GM19395 (cell line): ENCODE results near the gene RPTOR.
A peak's percentile ranks its signal among the peaks of the same experiment; 100 is the strongest.

Experiments used
- ATAC-seq: cut with Tn5 transposase; IDR thresholded peaks from one replicate; pipeline ENCODE4 v1.9.1; 2021; ENCODE audit warnings: mild to moderate bottlenecking, moderate library complexity; ENCODE audit not compliant: unreplicated experiment

Gene RPTOR

GRCh38 chr17:80586846-80587228, 42.2 kb downstream of the RPTOR start:
- ATAC-seq: no peak

DNA sequence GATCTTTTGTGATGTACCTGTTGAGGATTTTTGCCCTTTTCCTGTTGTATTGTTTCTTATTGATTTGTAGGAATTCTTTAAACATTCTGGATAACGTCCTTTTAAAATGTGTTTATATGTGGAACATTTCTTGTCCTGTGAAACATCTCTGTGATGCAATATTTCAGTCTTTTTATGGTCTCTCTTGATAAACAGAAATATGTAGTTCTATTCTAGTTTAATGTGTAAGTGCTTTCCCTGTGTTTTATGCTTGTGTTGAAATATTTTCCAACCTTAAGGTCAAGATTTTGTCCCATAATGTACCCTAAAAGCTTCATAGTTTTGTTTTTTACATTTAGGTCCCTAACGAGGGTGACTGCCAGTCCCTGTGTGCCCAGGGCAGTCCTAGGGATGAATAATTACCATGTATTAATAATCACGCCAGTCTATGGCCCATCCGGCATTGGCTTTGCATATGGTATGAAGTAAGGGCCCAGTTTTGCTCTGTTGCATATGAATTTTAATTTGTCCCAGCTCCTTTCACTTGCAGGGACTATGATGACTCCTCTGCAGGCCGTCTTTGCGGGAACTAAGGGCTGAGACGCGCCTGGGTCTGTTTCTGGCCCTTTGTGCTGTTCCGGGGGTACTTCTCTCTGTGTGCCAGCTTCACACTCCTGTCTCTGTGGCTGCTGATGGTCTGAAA, 44.2 kb downstream of the RPTOR start:
- ATAC-seq: no peak

DNA sequence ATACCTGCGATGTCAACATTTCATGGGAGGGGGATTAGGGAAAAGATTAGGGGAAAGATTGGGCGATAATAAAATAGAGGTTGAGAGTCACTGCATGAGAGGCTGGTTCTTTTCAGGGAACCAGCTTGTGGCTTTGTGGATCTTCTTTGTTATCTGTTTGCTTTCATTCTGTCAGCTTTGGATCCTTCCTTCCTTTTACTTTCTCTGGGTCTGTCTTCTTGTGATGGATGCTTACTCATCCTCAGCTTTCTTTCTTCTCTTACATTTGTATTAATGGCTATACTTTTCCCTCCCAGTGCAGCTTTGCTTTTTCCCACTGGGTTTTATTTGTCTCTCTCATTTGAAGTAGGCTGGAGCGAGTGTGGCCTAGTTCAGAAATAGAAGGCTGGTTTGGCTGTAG, 47.1 kb downstream of the RPTOR start:
- no peak for ATAC-seq

DNA sequence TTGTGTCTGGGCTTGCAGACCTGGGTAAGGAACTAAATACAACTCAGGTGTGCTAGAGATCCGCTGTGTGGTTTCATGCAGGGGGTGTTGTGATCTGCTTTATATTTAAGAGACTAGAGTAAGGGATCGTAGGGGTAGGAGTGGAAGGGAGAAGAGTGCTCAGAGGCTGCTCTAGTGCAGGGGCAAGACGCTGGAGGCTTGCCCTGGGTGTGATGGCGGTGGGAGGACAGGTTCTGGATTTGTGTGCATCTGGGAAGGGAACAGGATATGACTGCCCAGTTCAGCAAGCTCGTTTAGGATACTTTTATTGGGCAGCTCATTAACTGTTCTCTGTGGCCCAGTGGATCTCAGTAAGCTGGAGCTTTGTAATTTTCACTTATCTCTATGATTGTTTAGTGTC, 47.6 kb downstream of the RPTOR start:
- ATAC-seq: no peak

DNA sequence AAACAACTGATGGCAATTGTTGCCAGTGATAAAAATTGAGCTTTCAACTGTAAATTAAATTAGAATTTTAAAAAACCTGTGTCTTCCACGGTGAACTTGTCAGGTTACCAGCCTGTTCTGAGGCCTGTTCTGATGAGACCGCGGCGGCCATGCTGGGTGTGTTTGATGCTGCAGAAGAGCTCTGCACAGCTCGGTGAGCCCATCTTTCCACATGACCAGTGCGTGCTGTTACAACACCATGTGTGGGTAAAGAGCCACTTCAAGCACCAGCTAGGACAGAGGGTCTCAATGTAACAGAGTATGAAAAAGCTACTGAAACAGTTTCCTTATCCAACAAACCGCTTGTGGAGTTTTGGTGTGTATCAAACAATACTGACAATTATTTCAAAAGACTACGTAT, 48.5 kb downstream of the RPTOR start:
- ATAC-seq: no peak

GRCh38 chr17:80594431-80595269, 50.0 kb downstream of the RPTOR start:
- no peak for ATAC-seq

- ATAC-seq: no peak
Observed at GRCh38 chr17:80596760-80597608, 52.3 kb downstream of the RPTOR start.

DNA sequence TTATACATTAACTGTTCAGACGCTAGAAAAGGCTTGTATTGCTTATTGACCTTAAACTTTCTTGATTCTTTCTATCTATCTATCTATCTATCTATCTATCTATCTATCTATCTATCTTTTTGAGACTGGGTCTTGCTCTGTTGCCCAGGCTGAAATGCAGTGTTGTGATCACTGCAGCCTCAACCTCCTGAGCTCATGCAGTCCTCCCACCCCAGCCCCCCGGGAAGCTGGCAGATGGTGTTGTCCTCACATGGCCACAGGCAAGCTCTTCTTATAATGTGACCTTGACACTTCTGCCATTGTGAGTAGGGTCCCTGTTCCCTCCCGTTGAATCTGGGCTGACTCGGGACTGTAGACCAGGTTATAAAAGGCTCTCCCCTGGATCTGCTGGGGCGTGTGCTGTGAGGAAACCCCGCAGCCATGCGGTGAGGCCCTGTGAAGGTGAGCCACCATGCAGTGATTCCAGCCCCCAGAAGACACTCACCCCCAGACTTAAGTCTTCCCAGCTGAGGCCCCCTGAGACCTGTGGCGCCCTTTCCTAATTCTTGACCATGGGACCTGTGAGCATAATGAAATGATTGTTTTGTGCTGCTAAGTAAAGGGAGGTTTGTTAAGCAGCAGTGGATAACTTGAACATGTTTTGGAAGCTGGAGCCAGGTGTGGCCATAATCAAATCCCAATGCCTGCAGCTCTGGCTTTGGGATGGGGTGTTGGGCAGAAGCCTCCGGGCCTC, 54.3 kb downstream of the RPTOR start:
- no peak for ATAC-seq

GRCh38 chr17:80599546-80600305, 55.1 kb downstream of the RPTOR start:
- no peak for ATAC-seq

GRCh38 chr17:80601146-80601545, 56.5 kb downstream of the RPTOR start:
- no peak for ATAC-seq

DNA sequence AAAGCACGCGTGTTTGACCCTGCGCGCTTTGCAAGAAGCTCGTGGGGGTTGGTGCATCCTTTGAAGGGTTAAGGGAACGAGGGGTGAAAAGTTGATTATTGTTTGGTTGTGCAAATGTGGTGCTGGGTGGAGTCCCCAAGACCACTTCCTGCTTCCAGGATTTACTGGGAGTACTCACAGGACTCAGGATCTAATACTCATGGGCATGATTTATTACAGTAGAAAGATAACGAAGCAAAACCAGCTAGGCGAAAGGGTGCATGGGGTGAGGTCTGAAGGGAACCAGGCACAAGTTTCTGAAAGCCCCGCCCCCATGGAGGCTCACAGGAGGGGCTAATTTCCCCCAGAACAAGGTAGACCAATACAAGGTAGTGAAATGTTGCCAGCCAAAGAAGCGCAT, 58.8 kb downstream of the RPTOR start:
- no peak for ATAC-seq

DNA sequence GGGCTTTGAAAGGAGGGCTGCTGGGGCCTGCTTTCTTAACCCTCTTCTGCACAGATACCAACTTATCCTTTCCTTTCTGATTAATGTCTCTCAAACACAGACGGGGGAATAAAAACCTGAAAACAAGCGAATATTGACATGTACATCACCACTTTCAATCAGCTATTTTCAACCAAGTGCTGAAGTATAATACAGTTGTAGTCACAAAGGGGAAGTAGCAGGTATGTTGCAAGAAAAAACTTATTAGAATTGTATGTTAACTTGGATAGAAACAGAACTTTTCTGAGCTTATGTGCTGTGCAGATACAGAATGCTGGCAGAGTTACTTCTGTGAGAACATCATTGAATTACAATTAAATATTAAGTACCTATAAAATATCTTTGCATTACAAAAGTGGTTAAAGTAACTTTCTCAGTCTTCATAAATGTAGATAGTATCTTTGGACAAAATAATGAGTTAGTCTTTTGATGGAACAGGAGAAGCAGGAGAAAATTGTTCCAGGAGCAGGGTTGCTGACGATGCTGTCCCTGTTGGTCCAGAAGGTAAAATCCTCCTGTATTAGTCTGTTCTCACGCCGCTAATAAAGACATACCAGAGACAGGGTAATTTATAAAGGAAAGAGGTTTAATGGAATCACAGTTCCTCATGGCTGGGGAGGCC, 59.5 kb downstream of the RPTOR start:
- no peak for ATAC-seq

DNA sequence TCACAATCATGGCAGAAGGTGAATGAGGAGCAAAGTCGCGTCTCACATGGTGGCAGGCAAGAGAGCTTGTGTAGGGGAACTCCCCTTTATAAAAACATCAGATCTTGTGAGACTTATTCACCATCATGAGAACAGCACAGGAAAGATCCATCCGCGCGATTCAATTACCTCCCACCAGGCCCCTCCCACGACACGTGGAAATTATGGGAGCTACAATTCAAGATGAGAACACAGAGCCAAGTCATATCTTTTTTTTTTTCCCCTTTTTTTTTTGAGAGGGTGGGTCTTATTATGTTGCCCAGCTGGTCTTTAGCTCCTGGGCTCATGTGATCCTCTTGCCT, 60.0 kb downstream of the RPTOR start:
- ATAC-seq: no peak

DNA sequence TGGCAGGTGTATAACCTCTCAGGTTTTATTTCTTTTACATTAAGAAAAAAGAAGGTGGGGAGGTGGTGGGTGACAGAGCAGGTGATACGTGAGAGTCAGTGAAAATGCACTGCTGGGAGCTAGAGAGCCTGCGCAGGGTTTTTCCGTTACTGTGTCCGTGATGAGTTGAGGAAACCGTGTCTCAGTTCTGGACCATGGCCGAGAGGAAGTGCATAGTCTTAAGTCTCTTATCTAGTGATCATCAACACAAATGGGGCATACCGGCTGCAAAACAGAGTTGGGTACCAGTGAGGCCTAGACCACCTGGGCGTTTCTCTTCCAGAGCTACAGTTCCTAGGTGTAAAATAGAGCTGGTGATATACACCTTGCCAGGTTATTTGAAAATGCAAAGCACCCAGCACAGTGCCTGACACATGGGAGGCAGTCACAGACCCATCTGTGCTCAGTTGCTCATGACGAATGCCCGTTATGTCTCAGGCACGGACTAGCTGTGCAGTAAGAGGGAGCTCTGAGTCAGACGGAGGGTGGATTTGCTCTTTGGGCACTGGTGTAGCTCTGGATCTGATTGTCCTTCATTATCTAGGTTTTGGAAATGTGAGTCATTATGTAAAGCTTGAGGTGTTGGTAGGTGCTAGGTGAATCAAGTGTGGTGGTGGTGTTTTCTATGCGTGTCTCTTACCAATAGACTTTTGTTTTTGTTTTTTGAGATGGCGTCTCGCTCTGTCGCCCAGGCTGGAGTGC, 60.9 kb downstream of the RPTOR start:
- peak; percentile 57 for ATAC-seq

DNA sequence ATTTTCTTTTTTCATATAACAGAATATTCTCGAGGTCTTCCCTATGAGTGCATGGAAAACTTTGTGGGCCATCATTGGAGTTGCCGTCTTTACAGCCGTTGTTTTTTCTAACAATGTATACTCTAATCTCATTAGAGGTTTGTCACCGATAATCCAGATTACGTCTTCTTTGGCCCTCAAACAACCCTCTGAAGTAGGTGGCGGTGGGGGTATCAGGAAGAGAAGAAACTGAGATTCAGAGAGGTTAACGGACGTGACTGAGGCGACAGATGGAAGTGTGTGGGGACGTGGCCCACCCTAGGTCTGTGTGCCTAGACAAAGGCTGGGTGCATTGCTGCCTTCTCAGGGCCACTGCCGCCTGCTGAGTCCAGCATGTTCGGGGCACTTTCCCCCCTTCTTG, 63.7 kb downstream of the RPTOR start:
- no peak for ATAC-seq

GRCh38 chr17:80609757-80610156, 65.1 kb downstream of the RPTOR start:
- ATAC-seq: no peak

DNA sequence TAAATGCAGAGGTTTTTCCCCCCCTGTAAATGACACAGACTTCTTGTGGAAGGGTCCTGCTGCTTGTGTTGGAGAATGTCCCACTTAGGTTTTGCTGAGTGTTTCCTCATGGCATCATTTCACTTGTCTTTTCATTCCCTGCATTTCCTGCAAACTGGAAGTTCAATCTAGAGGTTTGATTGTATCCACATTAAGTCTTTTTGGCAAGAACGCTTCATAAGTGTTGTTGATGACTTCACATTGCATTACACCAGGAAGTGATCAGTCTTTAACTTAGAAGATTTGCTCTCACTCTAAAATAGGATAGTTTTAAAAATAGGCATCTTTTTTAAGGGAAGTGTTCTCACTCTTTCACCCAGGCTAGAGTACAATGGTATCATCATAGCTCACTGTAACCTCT, 67.2 kb downstream of the RPTOR start:
- no peak for ATAC-seq

DNA sequence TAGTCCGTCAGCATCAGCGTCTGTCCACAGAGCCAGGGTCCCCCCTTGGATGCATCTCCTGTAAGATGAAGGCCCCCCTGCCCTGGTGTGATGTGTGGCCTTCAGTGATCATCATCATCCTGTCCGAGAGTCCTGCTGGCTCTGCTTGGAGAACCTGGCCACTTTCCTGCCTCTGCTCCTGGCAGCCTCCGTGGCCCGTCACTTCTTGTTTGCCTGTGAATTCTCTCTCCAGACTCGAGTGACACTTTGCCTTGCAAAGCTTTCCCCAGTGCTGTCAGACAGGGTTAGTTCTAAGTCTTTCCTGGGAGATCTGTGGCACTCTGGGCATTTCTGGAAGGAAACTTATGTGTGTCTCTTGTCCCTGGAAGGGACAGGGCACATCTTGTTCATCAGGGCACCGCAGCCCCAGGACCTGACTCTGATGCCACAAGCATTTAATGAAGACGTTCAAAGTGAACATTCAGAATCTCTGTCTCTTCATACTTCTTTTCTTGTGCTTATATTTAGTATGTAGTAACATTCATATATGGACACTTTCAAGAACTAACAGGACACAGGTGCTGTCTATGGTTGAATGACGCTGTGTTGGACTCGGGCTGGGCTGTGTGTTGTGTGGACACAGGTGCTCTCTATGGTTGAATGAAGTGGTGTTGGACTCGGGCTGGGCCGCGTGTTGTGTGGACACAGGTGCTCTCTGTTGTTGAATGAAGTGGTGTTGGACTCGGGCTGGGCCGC, 68.5 kb downstream of the RPTOR start:
- ATAC-seq: no peak

DNA sequence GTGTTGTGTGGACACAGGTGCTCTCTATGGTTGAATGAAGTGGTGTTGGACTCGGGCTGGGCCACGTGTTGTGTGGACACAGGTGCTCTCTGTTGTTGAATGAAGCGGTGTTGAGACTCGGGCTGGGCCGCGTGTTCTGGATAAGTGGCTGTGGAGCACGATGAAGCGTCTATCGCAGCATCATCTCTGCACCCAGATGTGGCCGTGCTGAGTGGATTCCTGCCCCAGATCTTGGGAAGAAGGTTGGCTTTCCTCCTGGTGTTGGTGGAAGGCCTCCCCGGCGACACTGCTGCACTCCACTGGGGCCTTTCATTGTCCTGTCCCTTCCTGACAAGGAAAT, 69.1 kb downstream of the RPTOR start:
- ATAC-seq: no peak
